ENCODE results near the gene CCNT2. TPM values are rescaled to one million over a fixed set of nuclear protein-coding genes. Genes with fewer than 3 reads are reported as not detected.
"Not testable (repeated sequence)": the region's sequence is repeated elsewhere in the genome, so short reads cannot be mapped to it uniquely, and the experiment has no call there.

The CCNT2 gene
- polyA plus RNA-seq, 5 donors, result 59.0 to 106 (median 84.8) TPM

GRCh38 chr2:134973241-134974138, 54.9 kb downstream of the CCNT2 start:
- DNase-seq, result no peak

GRCh38 chr2:134975281-134976009, 56.8 kb downstream of the CCNT2 start:
- DNase-seq, result no peak

GRCh38 chr2:134976074-134976702, 57.6 kb downstream of the CCNT2 start:
- DNase-seq, result no peak

- DNase-seq, result not testable (repeated sequence)
Observed at GRCh38 chr2:134977104-134977503, 58.5 kb downstream of the CCNT2 start.

- no peak for DNase-seq
Observed at GRCh38 chr2:134979221-134979620, 60.6 kb downstream of the CCNT2 start.

GRCh38 chr2:134980639-134981038, 62.0 kb downstream of the CCNT2 start:
- no peak for DNase-seq

GRCh38 chr2:134982603-134983002, 64.0 kb downstream of the CCNT2 start:
- DNase-seq, result no peak

GRCh38 chr2:134985061-134985460, 66.4 kb downstream of the CCNT2 start:
- no peak for DNase-seq

- DNase-seq, result no peak
Observed at GRCh38 chr2:134988994-134989605, 70.5 kb downstream of the CCNT2 start.

GRCh38 chr2:134999521-134999920, 80.9 kb downstream of the CCNT2 start:
- no peak for DNase-seq

- DNase-seq, result no peak
Observed at GRCh38 chr2:135002836-135003235, 84.2 kb downstream of the CCNT2 start.

- DNase-seq, result peak; percentile 56 to 63
Observed at GRCh38 chr2:135004005-135004746, 85.6 kb downstream of the CCNT2 start.

- DNase-seq, result no peak
Observed at GRCh38 chr2:135005753-135006152, 87.1 kb downstream of the CCNT2 start.

Other genes starting within 250 kb of the CCNT2 start
- 10 to 100 TPM in 2 of 5 donors, 1 to 10 TPM in 3; 4.8 to 13.6 (median 8.4) TPM for gene TMEM163, start 199.8 kb upstream of the CCNT2 start, polyA plus RNA-seq (ENCODE audit: insufficient read depth in 1 of 5, insufficient read length in 5 of 5, low replicate concordance in 1 of 5)
- 1 to 10 TPM in 4 of 5 donors, under 1 TPM in 1; 0.78 to 1.9 (median 1.6) TPM for gene ACMSD, start 80.2 kb upstream of the CCNT2 start, polyA plus RNA-seq (ENCODE audit: insufficient read depth in 1 of 5, insufficient read length in 5 of 5, low replicate concordance in 1 of 5)
- gene MAP3K19, start 128.6 kb downstream of the CCNT2 start, polyA plus RNA-seq (ENCODE audit: insufficient read depth in 1 of 5, insufficient read length in 5 of 5, low replicate concordance in 1 of 5), result 1 to 10 TPM in 4 of 5 donors, under 1 TPM in 1; 0.90 to 3.5 (median 3.2) TPM
- gene RAB3GAP1, start 133.5 kb downstream of the CCNT2 start, polyA plus RNA-seq (ENCODE audit: insufficient read depth in 1 of 5, insufficient read length in 5 of 5, low replicate concordance in 1 of 5), result 10 to 100 TPM; 47.7 to 66.2 (median 63.4) TPM